ENCODE results near the gene SHISA2.
"Not testable (repeated sequence)": the region's sequence is repeated elsewhere in the genome, so short reads cannot be mapped to it uniquely, and the experiment has no call there.

SHISA2 gene

GRCh38 chr13:26051657-26052311, at the start of gene SHISA2:
Gene SHISA2 (minus strand): TSS chr13:26052016. CDS start chr13:26050975, 1,041 bp downstream.
- Histone ChIP-seq H3K36me3 (ENCODE audit: low read depth) (no peaks in the 10 kb centered on the region), H3K4me1 (ENCODE audit: insufficient read depth, poor library complexity, severe bottlenecking) (no peaks in the 10 kb centered on the region), H3K9me3 (ENCODE audit: severe bottlenecking) (no peaks in the 10 kb centered on the region), H3K27ac (ENCODE audit: poor library complexity, severe bottlenecking) (no peak within 1 kb of the TSS), H3K4me3 (ENCODE audit: severe bottlenecking) (peak within 1 kb of the TSS; percentile 39), H3K27me3 (ENCODE audit: insufficient read depth, poor library complexity, severe bottlenecking) (peaks cover 29% of the 10 kb centered on the region)
- ATAC-seq (ENCODE audit: low read depth) (peak; percentile 73), DNase-seq (ENCODE audit: low spot score) (no peak)
- TF ChIP-seq, protein P1, sequence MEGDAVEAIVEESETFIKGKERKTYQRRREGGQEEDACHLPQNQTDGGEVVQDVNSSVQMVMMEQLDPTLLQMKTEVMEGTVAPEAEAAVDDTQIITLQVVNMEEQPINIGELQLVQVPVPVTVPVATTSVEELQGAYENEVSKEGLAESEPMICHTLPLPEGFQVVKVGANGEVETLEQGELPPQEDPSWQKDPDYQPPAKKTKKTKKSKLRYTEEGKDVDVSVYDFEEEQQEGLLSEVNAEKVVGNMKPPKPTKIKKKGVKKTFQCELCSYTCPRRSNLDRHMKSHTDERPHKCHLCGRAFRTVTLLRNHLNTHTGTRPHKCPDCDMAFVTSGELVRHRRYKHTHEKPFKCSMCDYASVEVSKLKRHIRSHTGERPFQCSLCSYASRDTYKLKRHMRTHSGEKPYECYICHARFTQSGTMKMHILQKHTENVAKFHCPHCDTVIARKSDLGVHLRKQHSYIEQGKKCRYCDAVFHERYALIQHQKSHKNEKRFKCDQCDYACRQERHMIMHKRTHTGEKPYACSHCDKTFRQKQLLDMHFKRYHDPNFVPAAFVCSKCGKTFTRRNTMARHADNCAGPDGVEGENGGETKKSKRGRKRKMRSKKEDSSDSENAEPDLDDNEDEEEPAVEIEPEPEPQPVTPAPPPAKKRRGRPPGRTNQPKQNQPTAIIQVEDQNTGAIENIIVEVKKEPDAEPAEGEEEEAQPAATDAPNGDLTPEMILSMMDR (IDR thresholded peaks at IDR 0.05; ENCODE audit: poor library complexity, severe bottlenecking), result no peak

GRCh38 chr13:26095846-26096610, 44.2 kb upstream of the SHISA2 start:
- TF ChIP-seq, protein P1 (IDR thresholded peaks at IDR 0.05; ENCODE audit: poor library complexity, severe bottlenecking), result no peak
- ATAC-seq (ENCODE audit: low read depth) (no peak), DNase-seq (ENCODE audit: low spot score) (no peak)
- Histone ChIP-seq H3K27me3 (ENCODE audit: insufficient read depth, poor library complexity, severe bottlenecking) (no peaks in the 10 kb centered on the region), H3K9me3 (ENCODE audit: severe bottlenecking) (no peaks in the 10 kb centered on the region), H3K36me3 (ENCODE audit: low read depth) (no peaks in the 10 kb centered on the region), H3K27ac (ENCODE audit: poor library complexity, severe bottlenecking) (no peak overlapping the region), H3K4me3 (ENCODE audit: severe bottlenecking) (no peak overlapping the region), H3K4me1 (ENCODE audit: insufficient read depth, poor library complexity, severe bottlenecking) (no peaks in the 10 kb centered on the region)

- Histone ChIP-seq H3K4me3 (ENCODE audit: severe bottlenecking) (no peak overlapping the region), H3K9me3 (ENCODE audit: severe bottlenecking) (no peaks in the 10 kb centered on the region), H3K36me3 (ENCODE audit: low read depth) (no peaks in the 10 kb centered on the region), H3K27me3 (ENCODE audit: insufficient read depth, poor library complexity, severe bottlenecking) (no peaks in the 10 kb centered on the region), H3K27ac (ENCODE audit: poor library complexity, severe bottlenecking) (no peak overlapping the region), H3K4me1 (ENCODE audit: insufficient read depth, poor library complexity, severe bottlenecking) (no peaks in the 10 kb centered on the region)
- DNase-seq (ENCODE audit: low spot score) (no peak), ATAC-seq (ENCODE audit: low read depth) (no peak)
- TF ChIP-seq, protein P1 (IDR thresholded peaks at IDR 0.05; ENCODE audit: poor library complexity, severe bottlenecking), result peak; percentile 40
Observed at GRCh38 chr13:26095338-26095737, 43.5 kb upstream of the SHISA2 start.

DNA sequence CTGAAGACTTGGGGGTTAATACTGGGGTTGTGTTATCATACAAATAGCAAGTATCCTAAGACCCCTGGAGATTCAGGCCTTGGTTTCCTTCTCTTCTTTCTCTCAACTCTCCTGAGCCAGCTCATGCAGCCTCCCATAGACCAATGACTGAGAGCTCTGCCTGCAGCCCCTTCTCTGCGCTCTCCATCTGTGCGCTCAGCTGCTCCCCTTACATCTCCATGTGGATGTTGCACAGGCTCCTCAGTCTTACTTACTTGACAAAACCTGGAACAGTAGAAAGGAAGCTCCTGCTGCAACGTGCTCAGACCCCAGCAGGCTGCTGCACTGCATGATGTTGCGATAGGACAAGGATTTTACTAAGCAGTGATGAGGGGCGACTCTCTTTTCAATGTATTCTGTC, 25.0 kb upstream of the SHISA2 start:
- not testable (repeated sequence) for DNase-seq (ENCODE audit: low spot score); ATAC-seq (ENCODE audit: low read depth); H3K27ac ChIP-seq (ENCODE audit: poor library complexity, severe bottlenecking); H3K36me3 ChIP-seq (ENCODE audit: low read depth); H3K9me3 ChIP-seq (ENCODE audit: severe bottlenecking); H3K27me3 ChIP-seq (ENCODE audit: insufficient read depth, poor library complexity, severe bottlenecking); H3K4me1 ChIP-seq (ENCODE audit: insufficient read depth, poor library complexity, severe bottlenecking); H3K4me3 ChIP-seq (ENCODE audit: severe bottlenecking)

DNA sequence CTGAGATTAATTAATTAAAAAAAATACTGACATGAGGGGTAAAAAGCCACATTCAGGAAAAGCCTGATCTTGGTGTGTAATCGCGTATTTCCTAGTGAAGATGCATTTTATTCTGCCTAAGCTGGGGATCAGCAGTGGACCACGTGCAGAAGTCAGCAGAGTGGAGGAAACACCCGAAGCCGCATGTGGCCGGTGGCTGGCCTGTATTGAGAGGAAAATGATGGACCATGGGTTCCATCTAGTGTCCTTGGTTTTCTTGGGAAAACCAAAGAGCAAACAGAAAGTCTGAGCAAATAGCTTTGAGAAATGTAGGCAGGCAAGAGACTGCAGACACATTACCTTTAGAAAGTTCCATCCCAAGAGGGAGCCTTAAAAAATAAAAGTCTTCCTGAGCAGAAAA, 23.7 kb upstream of the SHISA2 start:
- DNase-seq (ENCODE audit: low spot score), result no peak

More for the DNA sequence above, 23.7 kb upstream of the SHISA2 start:
- no peaks in the 10 kb centered on the region for H3K27me3 ChIP-seq (ENCODE audit: insufficient read depth, poor library complexity, severe bottlenecking)
- no peaks in the 10 kb centered on the region for H3K4me1 ChIP-seq (ENCODE audit: insufficient read depth, poor library complexity, severe bottlenecking)
- no peaks in the 10 kb centered on the region for H3K9me3 ChIP-seq (ENCODE audit: severe bottlenecking)
- H3K36me3 ChIP-seq (ENCODE audit: low read depth), result no peaks in the 10 kb centered on the region
- H3K27ac ChIP-seq (ENCODE audit: poor library complexity, severe bottlenecking), result no peak overlapping the region
- no peak overlapping the region for H3K4me3 ChIP-seq (ENCODE audit: severe bottlenecking)
- TF ChIP-seq, protein P1 (IDR thresholded peaks at IDR 0.05; ENCODE audit: poor library complexity, severe bottlenecking), result no peak
- no peak for ATAC-seq (ENCODE audit: low read depth)
